ENCODE results near the gene FAM219A. TPM values are rescaled to one million over a fixed set of nuclear protein-coding genes. Genes with fewer than 3 reads are reported as not detected.

Gene FAM219A
- total RNA-seq, 6 donors from 2014 or later = 10.0 to 33.0 (median 15.2) TPM

GRCh38 chr9:34505370-34506120 is 47.2 kb upstream of the FAM219A start:
- H3K9me3 ChIP-seq = no peaks in the 10 kb centered on the region
- H3K27ac ChIP-seq = no peak overlapping the region
- H3K4me3 ChIP-seq = no peak overlapping the region
- H3K36me3 ChIP-seq = no peaks in the 10 kb centered on the region
- no peaks in the 10 kb centered on the region for H3K27me3 ChIP-seq
- H3K4me1 ChIP-seq = peaks cover 0 to 23% (median 19%) of the 10 kb centered on the region in 4 donors
- DNase-seq (no peak), ATAC-seq (ENCODE audit: low FRiP score in 2 of 2) (no peak)
- no peak for TF ChIP-seq POLR2A (IDR thresholded peaks at IDR 0.05)
- no peak for TF ChIP-seq POLR2AphosphoS5 (IDR thresholded peaks at IDR 0.05)
- TF ChIP-seq CTCF (IDR thresholded peaks at IDR 0.05) = no peak
- no peak for TF ChIP-seq EP300 (IDR thresholded peaks at IDR 0.05)
- WGBS, 2 donors = 91% methylated on average over 5 of the region's 5 CpGs

DNA sequence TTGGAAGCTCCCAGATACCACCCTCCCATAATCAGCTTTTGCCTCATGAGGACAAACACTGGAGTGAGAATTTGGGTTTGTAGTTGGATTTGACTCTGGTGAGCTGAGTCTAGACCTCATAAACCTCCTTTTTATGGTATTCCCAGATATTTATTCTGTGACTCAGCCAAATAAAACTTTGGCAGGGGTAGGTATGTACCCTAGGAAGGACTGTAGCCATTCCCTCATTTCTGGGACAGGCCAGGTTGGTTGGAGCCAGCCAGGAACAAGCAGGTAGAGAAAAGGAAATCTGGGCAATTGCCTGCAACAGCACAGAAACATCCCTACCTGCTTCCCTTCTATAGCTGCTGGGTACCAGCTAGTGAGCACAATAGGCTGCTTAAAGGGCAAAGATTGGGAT is 45.0 kb upstream of the FAM219A start:
- Histone ChIP-seq H3K9me3 (no peaks in the 10 kb centered on the region), H3K4me1 (peaks cover 0 to 23% (median 19%) of the 10 kb centered on the region in 4 donors), H3K36me3 (no peaks in the 10 kb centered on the region), H3K27me3 (no peaks in the 10 kb centered on the region), H3K27ac (no peak overlapping the region), H3K4me3 (no peak overlapping the region)
- ATAC-seq (ENCODE audit: low FRiP score in 2 of 2) (no peak), DNase-seq (no peak)
- no peak for TF ChIP-seq POLR2AphosphoS5 (IDR thresholded peaks at IDR 0.05)
- no peak for TF ChIP-seq EP300 (IDR thresholded peaks at IDR 0.05)
- no peak for TF ChIP-seq CTCF (IDR thresholded peaks at IDR 0.05)
- TF ChIP-seq POLR2A (IDR thresholded peaks at IDR 0.05) = no peak

- peaks cover 0 to 23% (median 19%) of the 10 kb centered on the region in 4 donors for H3K4me1 ChIP-seq
- no peaks in the 10 kb centered on the region for H3K27me3 ChIP-seq
- no peak for ATAC-seq (ENCODE audit: low FRiP score in 2 of 2)
- no peaks in the 10 kb centered on the region for H3K9me3 ChIP-seq
- H3K4me3 ChIP-seq = no peak overlapping the region
- no peaks in the 10 kb centered on the region for H3K36me3 ChIP-seq
- WGBS, 2 donors = 54 to 60% methylated on average over 6 of the region's 6 CpGs
- peak overlapping the region in 1 of 4 donors; percentile 15 for H3K27ac ChIP-seq
- TF ChIP-seq EP300 (IDR thresholded peaks at IDR 0.05) (no peak), POLR2A (IDR thresholded peaks at IDR 0.05) (no peak), CTCF (IDR thresholded peaks at IDR 0.05) (no peak), POLR2AphosphoS5 (IDR thresholded peaks at IDR 0.05) (no peak)
- no peak for DNase-seq
Observed at GRCh38 chr9:34502891-34503290, 44.5 kb upstream of the FAM219A start.

GRCh38 chr9:34502471-34502870 is 44.1 kb upstream of the FAM219A start:
- H3K4me3 ChIP-seq = no peak overlapping the region
- H3K9me3 ChIP-seq = no peaks in the 10 kb centered on the region
- 59% methylated on average over 10 of the region's 10 CpGs; no CpG with 5 or more reads in 1 of the 2 donors for WGBS, 2 donors
- no peaks in the 10 kb centered on the region for H3K36me3 ChIP-seq
- peaks cover 0 to 23% (median 19%) of the 10 kb centered on the region in 4 donors for H3K4me1 ChIP-seq
- DNase-seq (peak in 1 of 2 donors; percentile 48), ATAC-seq (ENCODE audit: low FRiP score in 2 of 2) (no peak)
- TF ChIP-seq POLR2AphosphoS5 (IDR thresholded peaks at IDR 0.05) (no peak), EP300 (IDR thresholded peaks at IDR 0.05) (no peak), CTCF (IDR thresholded peaks at IDR 0.05) (no peak), POLR2A (IDR thresholded peaks at IDR 0.05) (no peak)
- H3K27ac ChIP-seq = peak overlapping the region in 1 of 4 donors; percentile 15
- H3K27me3 ChIP-seq = no peaks in the 10 kb centered on the region

Measured in upper lobe of left lung (tissue), 6 donors.